GM12873 (cell line): ENCODE measurements around the gene ADGRL2.

ENCODE experiments used
- TF ChIP-seq, protein P1 (sequence below): IDR thresholded peaks from 2 replicates; pipeline ENCODE4 v1.5.1; 2012; ENCODE audit warnings: low read depth, mild to moderate bottlenecking, moderate library complexity, low read length, control low read depth; ENCODE audit not compliant: insufficient read depth; ENCODE audit errors: missing control alignments

Gene ADGRL2

DNA sequence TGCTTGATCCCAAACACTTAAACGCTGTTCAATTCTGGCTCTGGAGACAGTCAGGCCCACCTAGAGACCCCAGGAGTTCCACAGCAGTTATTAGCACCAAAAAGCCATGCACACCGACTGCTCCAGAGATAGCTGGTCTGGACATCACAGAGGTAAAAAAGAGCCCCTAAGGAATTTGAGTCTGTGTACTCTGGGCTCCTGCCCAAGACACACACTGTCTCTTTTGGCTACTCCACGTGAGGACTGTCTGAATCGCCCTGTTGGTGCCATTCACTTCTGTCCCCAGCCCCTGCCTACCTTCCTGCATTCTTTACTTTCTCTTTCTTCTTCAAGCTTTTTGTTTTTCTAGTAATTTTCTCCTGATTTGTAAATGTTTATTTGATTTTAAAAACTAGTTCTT is 197.4 kb downstream of the ADGRL2 start:
- TF ChIP-seq, protein P1, sequence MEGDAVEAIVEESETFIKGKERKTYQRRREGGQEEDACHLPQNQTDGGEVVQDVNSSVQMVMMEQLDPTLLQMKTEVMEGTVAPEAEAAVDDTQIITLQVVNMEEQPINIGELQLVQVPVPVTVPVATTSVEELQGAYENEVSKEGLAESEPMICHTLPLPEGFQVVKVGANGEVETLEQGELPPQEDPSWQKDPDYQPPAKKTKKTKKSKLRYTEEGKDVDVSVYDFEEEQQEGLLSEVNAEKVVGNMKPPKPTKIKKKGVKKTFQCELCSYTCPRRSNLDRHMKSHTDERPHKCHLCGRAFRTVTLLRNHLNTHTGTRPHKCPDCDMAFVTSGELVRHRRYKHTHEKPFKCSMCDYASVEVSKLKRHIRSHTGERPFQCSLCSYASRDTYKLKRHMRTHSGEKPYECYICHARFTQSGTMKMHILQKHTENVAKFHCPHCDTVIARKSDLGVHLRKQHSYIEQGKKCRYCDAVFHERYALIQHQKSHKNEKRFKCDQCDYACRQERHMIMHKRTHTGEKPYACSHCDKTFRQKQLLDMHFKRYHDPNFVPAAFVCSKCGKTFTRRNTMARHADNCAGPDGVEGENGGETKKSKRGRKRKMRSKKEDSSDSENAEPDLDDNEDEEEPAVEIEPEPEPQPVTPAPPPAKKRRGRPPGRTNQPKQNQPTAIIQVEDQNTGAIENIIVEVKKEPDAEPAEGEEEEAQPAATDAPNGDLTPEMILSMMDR = no peak

- TF ChIP-seq, protein P1 = no peak
Observed at GRCh38 chr1:81999364-81999763, 198.6 kb downstream of the ADGRL2 start.

- TF ChIP-seq, protein P1 = no peak
Observed at GRCh38 chr1:82000221-82000620, 199.5 kb downstream of the ADGRL2 start.

- TF ChIP-seq, protein P1 = no peak
Observed at GRCh38 chr1:82001345-82001744, 200.6 kb downstream of the ADGRL2 start.

GRCh38 chr1:82007804-82008203 is 207.1 kb downstream of the ADGRL2 start:
- TF ChIP-seq, protein P1 = no peak

DNA sequence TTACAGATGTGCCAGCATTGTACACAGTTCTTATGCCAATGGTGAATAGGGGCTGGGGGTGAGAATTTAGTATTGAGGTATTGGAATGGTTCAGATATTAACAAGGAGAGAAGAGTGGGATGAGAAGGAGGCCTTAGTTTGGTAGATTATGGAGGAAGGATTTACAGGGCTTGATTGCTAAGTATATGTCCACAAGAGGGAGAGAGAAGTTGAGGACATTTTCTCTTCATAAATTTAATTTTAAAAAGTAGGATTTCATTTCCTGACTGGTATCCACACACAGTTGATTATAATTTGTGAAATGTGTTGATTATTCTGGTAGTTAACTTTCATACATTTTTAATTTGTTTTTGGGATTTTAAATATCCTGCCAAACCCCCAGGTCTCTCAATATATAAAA is 213.0 kb downstream of the ADGRL2 start:
- TF ChIP-seq, protein P1 = no peak

DNA sequence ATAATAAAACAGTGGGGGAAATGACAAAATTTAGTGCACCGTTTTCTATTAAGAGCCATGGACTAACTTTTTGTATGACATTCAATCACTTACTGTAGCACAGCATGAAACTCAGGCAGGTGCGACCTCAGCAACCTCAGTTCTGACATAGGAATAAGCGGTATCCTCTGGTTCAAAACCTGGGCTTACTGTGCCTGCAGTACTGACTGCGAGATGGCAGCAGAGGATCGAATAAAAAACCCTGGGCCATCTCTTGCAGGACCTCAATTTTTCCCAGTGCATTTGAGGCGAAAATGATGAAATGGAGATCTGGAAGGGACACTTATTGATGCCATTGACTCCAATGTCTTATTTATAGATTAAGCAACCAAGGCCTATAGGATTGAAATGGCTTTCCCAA is 214.7 kb downstream of the ADGRL2 start:
- TF ChIP-seq, protein P1 = no peak
